Activated naive CD4-positive, alpha-beta T cell treated with anti-CD3 and anti-CD28 coated beads, Interleukin-2, amount 10 ng/mL, durations not matched to agents 7 days and 5 days (primary cell): ENCODE results near the gene DUSP7.

Experiments used
- CTCF ChIA-PET: fragments of 350-600 bp; sonication (Branson Sonifier 250); formaldehyde crosslinking; loops from one replicate; lab custom pipeline; 2021; ENCODE audit warnings: antibody characterized with exemption; lab: Charles Lee
- DNase-seq: peaks from one replicate; pipeline ENCODE4 v3.0.0-alpha.2; 2020
- H3K27ac Mint-ChIP-seq: one replicate; pipeline ENCODE4 v1.8.0; 2021; ENCODE audit warnings: mild to moderate bottlenecking, moderate library complexity, mixed read lengths
- H3K27me3 Mint-ChIP-seq: one replicate; pipeline ENCODE4 v1.8.0; 2021; ENCODE audit warnings: mild to moderate bottlenecking, mixed read lengths
- H3K36me3 Mint-ChIP-seq: one replicate; pipeline ENCODE4 v1.8.0; 2021; ENCODE audit warnings: mixed read lengths
- H3K4me1 Mint-ChIP-seq: one replicate; pipeline ENCODE4 v1.8.0; 2021; ENCODE audit warnings: mixed read lengths
- H3K4me3 Mint-ChIP-seq: one replicate; pipeline ENCODE4 v1.8.0; 2021; ENCODE audit warnings: mild to moderate bottlenecking, moderate library complexity, mixed read lengths
- H3K9me3 Mint-ChIP-seq: one replicate; pipeline ENCODE4 v1.8.0; 2021; ENCODE audit warnings: mixed read lengths

Gene DUSP7

GRCh38 chr3:52067526-52067925 lies 11.2 kb upstream of the DUSP7 start:
- no peaks in the 10 kb centered on the region for H3K36me3 Mint-ChIP-seq
- H3K9me3 Mint-ChIP-seq = no peaks in the 10 kb centered on the region
- H3K4me3 Mint-ChIP-seq = no peak overlapping the region
- DNase-seq = no peak
- CTCF ChIA-PET = interaction anchor here (1.1 kb wide), 1 partner anchor 55 kb away, joined by 3 read pairs; no protein-coding TSS in a partner anchor
- peaks cover 5% of the 10 kb centered on the region for H3K4me1 Mint-ChIP-seq
- no peak overlapping the region for H3K27ac Mint-ChIP-seq
- H3K27me3 Mint-ChIP-seq = peaks cover 14% of the 10 kb centered on the region

GRCh38 chr3:52067046-52067445 lies 10.7 kb upstream of the DUSP7 start:
- Mint-ChIP-seq H3K9me3 (no peaks in the 10 kb centered on the region), H3K4me3 (no peak overlapping the region), H3K36me3 (no peaks in the 10 kb centered on the region), H3K27me3 (peaks cover 14% of the 10 kb centered on the region), H3K4me1 (peaks cover 10% of the 10 kb centered on the region), H3K27ac (no peak overlapping the region)
- CTCF ChIA-PET = interaction anchor here (1.1 kb wide), 1 partner anchor 56 kb away, joined by 3 read pairs; no protein-coding TSS in a partner anchor
- DNase-seq = no peak

GRCh38 chr3:52065264-52065756 lies 8.9 kb upstream of the DUSP7 start:
- CTCF ChIA-PET = no interaction called here
- no peaks in the 10 kb centered on the region for H3K9me3 Mint-ChIP-seq

GRCh38 chr3:52064561-52064960 lies 8.2 kb upstream of the DUSP7 start:
- peaks cover 10% of the 10 kb centered on the region for H3K4me1 Mint-ChIP-seq
- CTCF ChIA-PET = no interaction called here
- H3K27ac Mint-ChIP-seq = no peak overlapping the region

More at GRCh38 chr3:52065264-52065756, 8.9 kb upstream of the DUSP7 start:
- H3K4me1 Mint-ChIP-seq = peaks cover 10% of the 10 kb centered on the region
- H3K27ac Mint-ChIP-seq = no peak overlapping the region
- no peak overlapping the region for H3K4me3 Mint-ChIP-seq
- no peaks in the 10 kb centered on the region for H3K36me3 Mint-ChIP-seq
- peaks cover 14% of the 10 kb centered on the region for H3K27me3 Mint-ChIP-seq
- DNase-seq = no peak

GRCh38 chr3:52063026-52063723 lies 6.8 kb upstream of the DUSP7 start:
- no peaks in the 10 kb centered on the region for H3K9me3 Mint-ChIP-seq
- DNase-seq = no peak
- CTCF ChIA-PET = interaction anchor here (0.6 kb wide), 1 partner anchor 45 kb away, joined by 3 read pairs; no protein-coding TSS in a partner anchor
- H3K36me3 Mint-ChIP-seq = no peaks in the 10 kb centered on the region
- peak overlapping the region; percentile 51 for H3K27ac Mint-ChIP-seq
- peaks cover 23% of the 10 kb centered on the region for H3K27me3 Mint-ChIP-seq
- peaks cover 10% of the 10 kb centered on the region for H3K4me1 Mint-ChIP-seq
- no peak overlapping the region for H3K4me3 Mint-ChIP-seq

More at GRCh38 chr3:52064561-52064960, 8.2 kb upstream of the DUSP7 start:
- Mint-ChIP-seq H3K4me3 (no peak overlapping the region), H3K9me3 (no peaks in the 10 kb centered on the region), H3K36me3 (no peaks in the 10 kb centered on the region), H3K27me3 (peaks cover 17% of the 10 kb centered on the region)
- no peak for DNase-seq

- Mint-ChIP-seq H3K27ac (no peak overlapping the region), H3K4me1 (peaks cover 16% of the 10 kb centered on the region), H3K27me3 (peaks cover 23% of the 10 kb centered on the region), H3K36me3 (no peaks in the 10 kb centered on the region), H3K4me3 (no peak overlapping the region), H3K9me3 (no peaks in the 10 kb centered on the region)
- no peak for DNase-seq
- CTCF ChIA-PET = interaction anchor here (0.6 kb wide), 1 partner anchor 44 kb away, joined by 3 read pairs; no protein-coding TSS in a partner anchor
Observed at GRCh38 chr3:52062505-52062904, 6.1 kb upstream of the DUSP7 start.

GRCh38 chr3:52061121-52061910 lies 4.9 kb upstream of the DUSP7 start:
- Mint-ChIP-seq H3K27ac (no peak overlapping the region), H3K4me3 (no peak overlapping the region)

GRCh38 chr3:52059781-52060180 lies 3.4 kb upstream of the DUSP7 start:
- CTCF ChIA-PET = interaction anchor here (0.6 kb wide), 1 partner anchor 117 kb away, joined by 3 read pairs; the partner anchor contains the start of gene PARP3
- peaks cover 21% of the 10 kb centered on the region for H3K27me3 Mint-ChIP-seq
- no peak for DNase-seq
- H3K4me1 Mint-ChIP-seq = peaks cover 24% of the 10 kb centered on the region
- no peak overlapping the region for H3K27ac Mint-ChIP-seq
- peaks cover 4% of the 10 kb centered on the region for H3K36me3 Mint-ChIP-seq
- no peak overlapping the region for H3K4me3 Mint-ChIP-seq
- no peaks in the 10 kb centered on the region for H3K9me3 Mint-ChIP-seq

More at GRCh38 chr3:52061121-52061910, 4.9 kb upstream of the DUSP7 start:
- DNase-seq = no peak
- H3K27me3 Mint-ChIP-seq = peaks cover 23% of the 10 kb centered on the region
- peaks cover 24% of the 10 kb centered on the region for H3K4me1 Mint-ChIP-seq
- CTCF ChIA-PET = interaction anchor here (0.8 kb wide), 1 partner anchor 8 kb away, joined by 3 read pairs; no protein-coding TSS in a partner anchor
- H3K9me3 Mint-ChIP-seq = no peaks in the 10 kb centered on the region
- H3K36me3 Mint-ChIP-seq = no peaks in the 10 kb centered on the region

- Mint-ChIP-seq H3K4me3 (peak overlapping the region; percentile 86), H3K27me3 (peaks cover 9% of the 10 kb centered on the region), H3K27ac (peak overlapping the region; percentile 71), H3K36me3 (peaks cover 20% of the 10 kb centered on the region), H3K4me1 (peaks cover 40% of the 10 kb centered on the region), H3K9me3 (no peaks in the 10 kb centered on the region)
- no peak for DNase-seq
- CTCF ChIA-PET = interaction anchor here (0.7 to 2.8 kb wide), 3 partner anchors 55 to 115 kb away, joined by 3 to 15 read pairs (median 3); no protein-coding TSS in a partner anchor
Observed at GRCh38 chr3:52057812-52058495, 1.6 kb upstream of the DUSP7 start.

- peaks cover 25% of the 10 kb centered on the region for H3K36me3 Mint-ChIP-seq
- H3K4me3 Mint-ChIP-seq = peak overlapping the region; percentile 86
- peaks cover 40% of the 10 kb centered on the region for H3K4me1 Mint-ChIP-seq
- H3K27me3 Mint-ChIP-seq = peaks cover 9% of the 10 kb centered on the region
- peak; percentile 100 for DNase-seq
- peak overlapping the region; percentile 95 for H3K27ac Mint-ChIP-seq
- CTCF ChIA-PET = interaction anchor here (0.6 to 2.8 kb wide), 7 partner anchors 55 to 388 kb away, joined by 3 to 15 read pairs (median 5); no protein-coding TSS in a partner anchor
- no peaks in the 10 kb centered on the region for H3K9me3 Mint-ChIP-seq
Observed at GRCh38 chr3:52056968-52057811, 819 bp upstream of the DUSP7 start.

GRCh38 chr3:52055537-52056351 lies 627 bp downstream of the DUSP7 start:
- peaks cover 35% of the 10 kb centered on the region for H3K36me3 Mint-ChIP-seq
- CTCF ChIA-PET = interaction anchor here (1.1 to 3.2 kb wide), 6 partner anchors 15 to 113 kb away, joined by 3 to 15 read pairs (median 8); no protein-coding TSS in a partner anchor
- no peaks in the 10 kb centered on the region for H3K9me3 Mint-ChIP-seq
- peak overlapping the region; percentile 90 for H3K4me3 Mint-ChIP-seq
- peaks cover 9% of the 10 kb centered on the region for H3K27me3 Mint-ChIP-seq
- peaks cover 53% of the 10 kb centered on the region for H3K4me1 Mint-ChIP-seq
- DNase-seq = peak; percentile 62
- H3K27ac Mint-ChIP-seq = peak overlapping the region; percentile 90
